Epithelial cell of prostate (primary cell): ENCODE data around the gene BMP8A.
"Not testable (repeated sequence)": the region's sequence is repeated elsewhere in the genome, so short reads cannot be mapped to it uniquely, and the experiment has no call there.

Experiments used
- DNase-seq: peaks from one replicate; pipeline ENCODE4 v3.0.0-alpha.2; 2011; ENCODE audit warnings: low read depth, low spot score
- H3K27ac ChIP-seq: fragments of 450-650 bp; 2 replicates; pipeline ENCODE4 v1.5.1; 2017; ENCODE audit warnings: mild to moderate bottlenecking

The BMP8A gene

GRCh38 chr1:39491146-39491921, at the start of gene BMP8A:
BMP8A (plus strand) TSS chr1:39491636; CDS start chr1:39491992, 356 bp downstream.
- no peak within 1 kb of the TSS for H3K27ac ChIP-seq
- no peak for DNase-seq

GRCh38 chr1:39441797-39442196, 49.6 kb upstream of the BMP8A start:
- DNase-seq: no peak
- H3K27ac ChIP-seq: no peak overlapping the region

GRCh38 chr1:39445573-39445972, 45.9 kb upstream of the BMP8A start:
- DNase-seq: no peak
- no peak overlapping the region for H3K27ac ChIP-seq

GRCh38 chr1:39446986-39447567, 44.4 kb upstream of the BMP8A start:
- no peak overlapping the region for H3K27ac ChIP-seq
- no peak for DNase-seq

- DNase-seq, H3K27ac ChIP-seq: not testable (repeated sequence)
Measured at GRCh38 chr1:39450041-39450440, 41.4 kb upstream of the BMP8A start.

- no peak for DNase-seq
- H3K27ac ChIP-seq: no peak overlapping the region
Measured at GRCh38 chr1:39450956-39451606, 40.4 kb upstream of the BMP8A start.

GRCh38 chr1:39452081-39452480, 39.4 kb upstream of the BMP8A start:
- H3K27ac ChIP-seq: no peak overlapping the region
- DNase-seq: no peak

- no peak overlapping the region for H3K27ac ChIP-seq
- DNase-seq: no peak
Measured at GRCh38 chr1:39452540-39452939, 38.9 kb upstream of the BMP8A start.

GRCh38 chr1:39453603-39454002, 37.8 kb upstream of the BMP8A start:
- no peak for DNase-seq
- no peak overlapping the region for H3K27ac ChIP-seq

GRCh38 chr1:39458991-39459390, 32.4 kb upstream of the BMP8A start:
- no peak for DNase-seq
- no peak overlapping the region for H3K27ac ChIP-seq

GRCh38 chr1:39462074-39462473, 29.4 kb upstream of the BMP8A start:
- DNase-seq: no peak
- H3K27ac ChIP-seq: no peak overlapping the region

- DNase-seq: no peak
- H3K27ac ChIP-seq: no peak overlapping the region
Measured at GRCh38 chr1:39466413-39467107, 24.9 kb upstream of the BMP8A start.

- DNase-seq, H3K27ac ChIP-seq: not testable (repeated sequence)
Measured at GRCh38 chr1:39467108-39467720, 24.2 kb upstream of the BMP8A start.

GRCh38 chr1:39469150-39469549, 22.3 kb upstream of the BMP8A start:
- H3K27ac ChIP-seq: no peak overlapping the region
- DNase-seq: no peak

GRCh38 chr1:39470040-39470439, 21.4 kb upstream of the BMP8A start:
- no peak for DNase-seq
- H3K27ac ChIP-seq: no peak overlapping the region

GRCh38 chr1:39472826-39473225, 18.6 kb upstream of the BMP8A start:
- no peak for DNase-seq
- H3K27ac ChIP-seq: no peak overlapping the region

GRCh38 chr1:39473324-39473723, 18.1 kb upstream of the BMP8A start:
- no peak for DNase-seq
- no peak overlapping the region for H3K27ac ChIP-seq

- H3K27ac ChIP-seq: no peak overlapping the region
- no peak for DNase-seq
Measured at GRCh38 chr1:39474810-39475209, 16.6 kb upstream of the BMP8A start.

- H3K27ac ChIP-seq, DNase-seq: not testable (repeated sequence)
Measured at GRCh38 chr1:39475551-39475950, 15.9 kb upstream of the BMP8A start.

GRCh38 chr1:39478126-39478915, 13.1 kb upstream of the BMP8A start:
- no peak overlapping the region for H3K27ac ChIP-seq
- no peak for DNase-seq
